GM21723 (cell line): ENCODE results near the gene TFPT.

Source experiments
- ATAC-seq: cut with Tn5 transposase; IDR thresholded peaks from one replicate; pipeline ENCODE4 v1.9.1; 2021; ENCODE audit warnings: mild to moderate bottlenecking, moderate library complexity; ENCODE audit not compliant: unreplicated experiment

The TFPT gene

GRCh38 chr19:54081032-54081431 lies 34.4 kb downstream of the TFPT start, which contains the start of gene TARM1:
Gene TARM1, minus strand, starts transcription at chr19:54081365. Its CDS starts 25 bp downstream, at chr19:54081340.
- no peak for ATAC-seq

- no peak for ATAC-seq
These were observed 38.1 kb downstream of the TFPT start for GRCh38 chr19:54077334-54077733.

- no peak for ATAC-seq
These were observed 40.6 kb downstream of the TFPT start for GRCh38 chr19:54074851-54075250.

- no peak for ATAC-seq
These were observed 41.6 kb downstream of the TFPT start for GRCh38 chr19:54073829-54074228.

GRCh38 chr19:54069470-54069869 lies 46.0 kb downstream of the TFPT start:
- no peak for ATAC-seq

- no peak for ATAC-seq
These were observed 51.9 kb downstream of the TFPT start, which contains the start of gene VSTM1 for GRCh38 chr19:54063350-54064116. Gene VSTM1, minus strand, starts transcription at chr19:54063897. Its CDS starts 120 bp downstream, at chr19:54063777.

GRCh38 chr19:54062643-54063042 lies 52.8 kb downstream of the TFPT start:
- ATAC-seq = no peak
